ENCODE data around the gene ZMYM5. TPM values are rescaled to one million over a fixed set of nuclear protein-coding genes. Genes with fewer than 3 reads are reported as not detected.
"Not testable (repeated sequence)": the region's sequence is repeated elsewhere in the genome, so short reads cannot be mapped to it uniquely, and the experiment has no call there.

ZMYM5 gene
- total RNA-seq, 1 donor from 2014 or later: 7.5 TPM

GRCh38 chr13:19810151-19810550, 53.3 kb downstream of the ZMYM5 start:
- H3K27ac ChIP-seq (replicated peaks): no peak overlapping the region
- no peak for TF ChIP-seq CTCF (IDR thresholded peaks at IDR 0.05; ENCODE audit: borderline replicate concordance)
- H3K4me3 ChIP-seq: no peak overlapping the region
- H3K9me3 ChIP-seq (replicated peaks): no peaks in the 10 kb centered on the region
- intact Hi-C loops (cut with micrococcal nuclease): no loop called here
- H3K27me3 ChIP-seq (ENCODE audit: low read depth): no peaks in the 10 kb centered on the region
- H3K36me3 ChIP-seq: peaks cover 3% of the 10 kb centered on the region
- no peak for DNase-seq
- H3K4me1 ChIP-seq: no peaks in the 10 kb centered on the region

- no peak for DNase-seq
- Histone ChIP-seq H3K27ac (replicated peaks) (no peak overlapping the region), H3K4me3 (no peak overlapping the region), H3K36me3 (peaks cover 3% of the 10 kb centered on the region), H3K4me1 (no peaks in the 10 kb centered on the region), H3K27me3 (ENCODE audit: low read depth) (no peaks in the 10 kb centered on the region), H3K9me3 (replicated peaks) (no peaks in the 10 kb centered on the region)
- intact Hi-C loops (cut with micrococcal nuclease): no loop called here
- TF ChIP-seq CTCF (IDR thresholded peaks at IDR 0.05; ENCODE audit: borderline replicate concordance): no peak
Measured at GRCh38 chr13:19805765-19806164, 57.7 kb downstream of the ZMYM5 start.

- TF ChIP-seq CTCF (IDR thresholded peaks at IDR 0.05; ENCODE audit: borderline replicate concordance): no peak
- Histone ChIP-seq H3K9me3 (replicated peaks) (no peaks in the 10 kb centered on the region), H3K27ac (replicated peaks) (no peak overlapping the region), H3K4me3 (no peak overlapping the region), H3K36me3 (no peaks in the 10 kb centered on the region), H3K4me1 (no peaks in the 10 kb centered on the region), H3K27me3 (ENCODE audit: low read depth) (no peaks in the 10 kb centered on the region)
- DNase-seq: no peak
- intact Hi-C loops (cut with micrococcal nuclease): no loop called here
Measured at GRCh38 chr13:19795956-19796355, 67.5 kb downstream of the ZMYM5 start.

- Histone ChIP-seq H3K4me3 (no peak overlapping the region), H3K36me3 (no peaks in the 10 kb centered on the region), H3K27ac (replicated peaks) (no peak overlapping the region), H3K27me3 (ENCODE audit: low read depth) (no peaks in the 10 kb centered on the region), H3K9me3 (replicated peaks) (no peaks in the 10 kb centered on the region), H3K4me1 (no peaks in the 10 kb centered on the region)
- intact Hi-C loops (cut with micrococcal nuclease): no loop called here
- TF ChIP-seq CTCF (IDR thresholded peaks at IDR 0.05; ENCODE audit: borderline replicate concordance): no peak
- no peak for DNase-seq
Measured at GRCh38 chr13:19794631-19795030, 68.8 kb downstream of the ZMYM5 start.

GRCh38 chr13:19791953-19792537, 71.4 kb downstream of the ZMYM5 start:
- H3K27ac ChIP-seq (replicated peaks): no peak overlapping the region
- no peak for DNase-seq
- no peak for TF ChIP-seq CTCF (IDR thresholded peaks at IDR 0.05; ENCODE audit: borderline replicate concordance)
- H3K4me1 ChIP-seq: no peaks in the 10 kb centered on the region
- H3K4me3 ChIP-seq: no peak overlapping the region
- no peaks in the 10 kb centered on the region for H3K27me3 ChIP-seq (ENCODE audit: low read depth)
- no peaks in the 10 kb centered on the region for H3K36me3 ChIP-seq
- H3K9me3 ChIP-seq (replicated peaks): no peaks in the 10 kb centered on the region
- intact Hi-C loops (cut with micrococcal nuclease): no loop called here

GRCh38 chr13:19782727-19783682, 80.4 kb downstream of the ZMYM5 start, which contains the start of gene PSPC1:
Gene PSPC1, minus strand, starts transcription at chr13:19782945. Its CDS starts 188 bp downstream, at chr13:19782757.
- intact Hi-C loops (cut with micrococcal nuclease); H3K9me3 ChIP-seq (replicated peaks): not testable (repeated sequence)

More at GRCh38 chr13:19782727-19783682, 80.4 kb downstream of the ZMYM5 start, which contains the start of gene PSPC1:
- H3K4me3 ChIP-seq: peak within 1 kb of the TSS; percentile 96
- DNase-seq: peak; percentile 92
- peaks cover 21% of the 10 kb centered on the region for H3K4me1 ChIP-seq
- H3K27me3 ChIP-seq (ENCODE audit: low read depth); H3K36me3 ChIP-seq: not testable (repeated sequence)
- peak within 1 kb of the TSS; percentile 96 for H3K27ac ChIP-seq (replicated peaks)

Measured in left ventricle myocardium inferior (tissue), 1 donor.